ENCODE data around the gene TMEM233.
A peak's percentile ranks its signal among the peaks of the same experiment; 100 is the strongest.

The TMEM233 gene

DNA sequence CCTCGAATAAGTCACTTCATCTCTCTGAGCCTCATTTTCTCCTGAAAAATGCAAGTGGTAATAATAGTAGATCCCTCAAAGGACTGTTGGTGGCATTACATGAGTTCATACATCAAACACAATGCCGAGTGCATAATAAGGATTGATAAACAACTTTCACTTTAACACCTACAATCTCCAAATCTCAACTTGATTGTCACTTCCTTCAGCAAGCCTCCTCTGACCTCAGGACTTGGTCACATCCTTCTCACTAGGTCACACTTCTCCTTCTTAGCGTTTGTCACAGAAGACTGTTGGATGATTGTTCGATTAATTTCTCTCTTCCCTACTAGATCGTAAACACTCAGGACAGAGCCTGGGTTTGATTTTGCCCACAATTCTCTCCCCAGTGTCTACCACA is 66.5 kb downstream of the TMEM233 start:
- DNase-seq: no peak

DNA sequence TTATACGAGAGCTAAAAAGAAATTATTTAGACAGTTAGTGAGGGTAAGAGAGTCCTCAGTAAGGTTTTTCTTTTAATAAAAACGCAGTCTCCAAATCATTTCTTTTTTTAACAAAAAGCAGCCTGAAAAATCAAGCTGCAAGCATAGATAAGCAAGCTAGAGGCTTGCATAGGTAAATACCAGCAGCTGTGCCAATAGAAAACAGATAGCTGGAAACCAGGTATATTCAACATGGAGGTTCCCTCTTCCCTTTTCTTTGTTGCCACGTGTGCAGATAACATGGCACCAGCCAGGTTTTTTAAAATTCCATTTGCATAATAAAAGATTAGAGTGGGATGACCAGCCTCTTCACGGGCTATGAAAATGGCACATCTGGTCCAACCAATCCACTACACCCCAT is 68.3 kb downstream of the TMEM233 start:
- no peak for DNase-seq

DNA sequence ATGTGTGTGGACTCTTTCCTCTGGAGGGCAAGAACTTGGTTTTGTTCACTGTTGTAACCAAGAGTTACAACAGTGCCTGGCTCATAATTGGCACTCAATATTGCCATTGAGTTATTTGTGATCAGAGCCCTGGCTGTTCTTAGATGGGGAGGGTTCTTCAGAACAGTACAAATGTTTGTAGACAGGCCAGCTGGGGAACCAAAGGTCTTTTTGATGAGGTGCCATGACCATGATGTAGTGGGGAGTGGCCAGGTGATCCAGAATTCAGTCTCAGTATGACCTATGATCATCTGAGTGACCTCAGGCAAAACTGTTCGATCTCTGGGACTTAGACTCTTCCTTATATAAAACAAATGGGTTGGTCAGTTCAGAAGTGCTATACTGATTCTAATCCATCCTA is 71.1 kb downstream of the TMEM233 start:
- no peak for DNase-seq

DNA sequence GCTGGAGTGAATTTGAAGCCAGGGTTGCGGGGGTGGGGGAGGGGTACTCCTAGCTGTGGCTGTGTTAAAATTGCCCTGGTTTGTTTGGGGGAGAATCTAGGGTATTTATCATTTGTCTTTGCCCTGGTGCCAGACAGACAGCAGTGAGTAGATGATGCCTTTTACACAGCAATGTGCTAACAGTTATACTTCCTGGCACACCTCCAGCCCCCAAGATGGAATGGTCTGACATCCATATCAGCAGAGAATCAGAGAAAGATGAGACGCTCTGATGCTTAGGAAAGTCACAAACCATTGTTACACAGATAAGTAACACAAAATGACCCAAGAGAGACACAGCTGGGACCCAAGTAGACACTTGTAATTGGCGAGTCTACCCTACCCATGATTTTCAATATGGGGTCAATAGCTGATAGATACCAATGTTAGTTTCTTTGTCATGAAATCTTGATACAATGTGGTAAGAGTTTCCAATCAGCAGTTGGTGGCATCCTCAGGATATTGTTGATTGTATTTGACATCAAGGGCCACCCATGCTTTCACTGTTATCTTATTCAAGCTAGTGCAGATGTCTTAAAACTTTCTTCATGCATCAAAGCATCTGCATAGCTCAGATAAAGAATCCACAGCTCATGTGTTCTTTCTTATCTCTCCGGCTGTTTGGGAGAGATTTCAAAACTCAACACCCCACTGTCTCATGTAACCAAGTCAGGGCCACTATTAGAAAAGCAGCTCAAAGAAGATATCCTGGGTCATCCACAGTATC is 71.8 kb downstream of the TMEM233 start:
- DNase-seq: no peak

DNA sequence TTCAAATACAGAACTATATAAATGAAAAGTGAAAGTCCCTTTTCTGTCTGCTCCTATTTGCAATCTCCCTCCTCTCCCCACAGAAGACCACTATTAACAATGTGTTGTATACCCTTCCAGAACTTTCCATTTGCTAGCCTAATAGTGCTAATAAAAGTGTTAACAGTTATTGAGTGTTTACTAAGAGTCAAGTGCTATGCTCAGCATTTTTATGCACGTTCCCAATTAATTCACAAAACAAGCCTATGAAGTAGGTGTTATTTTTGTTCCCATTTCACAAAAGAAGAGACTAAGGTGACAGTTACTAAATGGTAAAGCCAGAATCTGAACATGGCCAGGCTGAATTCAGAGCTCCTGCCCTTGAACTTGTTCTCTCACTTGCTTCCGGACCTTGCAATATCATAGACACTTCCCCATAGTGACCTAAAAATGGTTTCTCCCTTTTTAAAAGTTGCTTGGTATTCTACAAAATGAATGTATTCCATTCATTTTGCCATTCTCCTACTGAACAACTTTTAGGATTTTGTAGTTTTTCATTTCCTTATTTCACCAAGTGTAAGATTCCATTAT is 72.7 kb downstream of the TMEM233 start:
- DNase-seq: no peak

DNA sequence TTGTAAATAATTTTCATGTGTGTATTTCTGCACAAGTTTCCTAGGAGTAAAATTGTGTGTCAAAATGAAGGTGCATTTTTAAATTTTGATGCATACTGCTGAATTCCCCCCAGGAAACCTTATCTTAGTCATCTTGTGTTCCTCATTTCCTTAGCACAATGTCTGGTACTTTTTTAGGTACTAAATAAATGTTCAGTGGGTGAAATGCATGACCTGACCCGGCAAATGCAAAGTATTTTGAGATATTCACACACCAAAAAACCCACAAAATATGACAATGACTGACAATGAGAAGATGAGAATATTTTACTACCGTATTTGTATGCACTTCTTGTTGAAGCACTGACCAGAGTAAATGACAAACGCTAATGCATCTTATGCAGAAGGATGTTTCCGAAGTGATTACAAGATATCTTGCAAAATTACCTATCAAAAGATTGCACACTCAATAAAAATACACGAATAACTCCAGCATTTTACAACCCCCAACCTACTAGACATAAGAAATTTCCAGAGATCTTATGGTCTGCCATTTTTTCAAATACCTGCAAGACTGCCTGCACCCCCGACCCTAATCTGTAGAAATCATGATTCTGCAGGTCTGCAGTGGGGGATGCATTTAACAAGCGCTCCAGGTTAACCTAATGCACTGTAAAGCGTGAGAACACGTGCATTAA is 73.5 kb downstream of the TMEM233 start:
- DNase-seq: no peak

DNA sequence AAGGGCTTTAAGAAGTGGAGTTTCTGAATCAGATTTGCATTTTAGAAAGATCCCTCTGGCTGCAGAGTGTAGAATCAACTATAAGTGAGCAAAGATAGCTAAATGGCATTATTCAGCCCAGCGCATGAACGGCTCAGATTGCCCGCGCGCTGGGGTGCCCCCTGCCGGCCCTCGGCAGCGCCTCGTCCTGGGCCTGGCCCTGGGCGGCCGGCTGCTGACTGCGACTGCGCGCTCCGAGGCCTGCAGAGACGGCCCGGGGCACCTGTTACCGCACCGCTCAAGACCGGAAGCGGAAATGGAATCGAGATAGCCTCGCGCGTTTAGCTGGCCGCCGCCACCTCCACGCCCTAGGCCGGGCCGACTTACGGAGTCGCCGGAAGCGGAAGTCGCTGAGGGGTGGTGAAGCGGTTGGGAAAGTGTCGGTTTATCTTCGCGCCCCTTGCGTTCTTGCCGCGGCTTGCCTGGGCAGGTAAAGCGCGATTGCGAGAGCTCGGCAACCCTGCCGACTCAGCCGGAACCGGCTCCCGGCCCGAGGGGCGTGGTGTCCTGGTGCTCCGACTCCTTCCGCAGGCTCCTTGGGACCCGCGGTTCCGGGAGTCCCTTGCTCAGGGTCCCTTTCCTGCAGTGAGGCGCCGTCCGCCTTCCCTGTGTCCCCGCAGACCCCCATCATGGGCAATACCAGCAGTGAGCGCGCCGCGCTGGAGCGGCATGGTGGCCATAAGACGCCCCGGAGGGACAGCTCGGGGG is 74.2 kb downstream of the TMEM233 start, which contains the start of gene PRKAB1:
PRKAB1 (plus strand) TSS at position 557 of the 747 bp plus-strand sequence; CDS start at position 669, 112 bp downstream.
- peak; percentile 97 for DNase-seq

DNA sequence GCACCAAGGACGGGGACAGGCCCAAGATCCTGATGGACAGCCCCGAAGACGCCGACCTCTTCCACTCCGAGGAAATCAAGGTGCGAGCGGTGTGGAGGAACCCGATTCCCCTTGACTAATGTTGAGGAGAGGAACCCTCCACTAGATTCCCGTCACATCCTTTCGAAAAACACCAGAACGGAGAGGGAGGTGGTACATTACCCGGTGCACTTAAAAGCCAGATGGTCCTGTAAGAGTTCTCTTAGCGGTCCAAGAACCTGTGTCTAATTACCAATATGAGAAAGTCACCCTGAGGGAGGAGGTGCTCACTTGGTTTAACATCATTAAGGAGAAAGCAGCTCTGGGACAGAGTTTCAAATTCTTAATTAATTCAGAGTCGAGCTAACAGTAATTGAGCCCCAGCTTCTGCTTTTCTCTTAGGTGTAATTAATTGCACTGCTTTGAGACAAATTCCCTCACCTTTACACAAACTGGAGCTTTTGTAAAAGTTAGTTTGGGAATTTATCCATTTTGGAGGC is 74.8 kb downstream of the TMEM233 start:
- peak; percentile 23 for DNase-seq

DNA sequence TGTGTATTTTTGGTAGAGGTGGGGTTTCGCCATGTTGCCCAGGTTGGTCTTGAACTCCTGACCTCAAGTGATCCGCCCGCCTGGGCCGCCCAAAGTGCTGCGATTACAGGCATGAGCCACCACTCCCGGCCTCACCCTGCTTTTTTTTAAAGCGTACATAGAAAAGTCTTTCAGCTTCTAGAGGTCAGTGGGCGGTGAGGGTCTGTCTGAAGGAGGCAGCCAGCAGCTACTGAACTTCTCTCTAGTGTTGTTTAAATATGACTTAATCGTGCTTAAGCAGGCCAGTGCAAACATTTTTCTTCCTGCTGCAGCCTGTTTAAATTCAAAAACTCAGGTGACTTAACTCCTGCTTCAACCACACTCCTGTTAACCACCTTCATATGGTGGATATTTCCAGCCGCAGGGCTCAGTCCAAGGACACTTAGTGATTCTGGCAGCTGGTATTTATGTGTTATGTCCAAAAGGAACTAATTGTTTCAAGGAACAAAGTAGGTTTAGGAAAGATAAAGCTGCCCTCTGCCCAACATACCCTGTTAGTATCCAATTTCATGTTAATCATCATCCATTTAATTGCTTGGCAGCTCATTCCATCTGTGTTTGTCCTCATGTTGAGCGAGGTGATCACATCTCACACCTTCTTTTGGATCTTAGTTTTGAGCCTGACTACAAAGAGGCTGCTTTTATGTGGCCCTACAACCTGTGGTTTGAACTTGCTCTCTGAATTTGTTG is 76.3 kb downstream of the TMEM233 start:
- no peak for DNase-seq

DNA sequence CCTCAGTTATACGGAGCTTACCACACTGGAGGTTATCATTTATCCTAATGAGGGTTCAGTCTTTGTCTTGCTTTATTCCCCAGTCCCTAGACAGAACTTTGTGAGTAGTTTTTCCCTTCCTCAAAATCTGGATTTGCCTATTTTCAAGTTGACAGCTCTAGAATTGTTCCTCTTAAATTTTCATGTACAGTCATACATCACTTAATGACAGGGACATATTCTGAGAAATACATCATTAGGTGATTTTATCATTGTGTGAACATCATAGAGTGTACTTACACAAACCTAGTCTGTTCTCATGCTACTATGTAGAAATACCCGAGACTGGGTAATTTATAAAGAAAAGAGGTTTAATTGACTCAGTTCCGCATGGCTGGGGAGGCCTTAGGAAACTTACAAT is 77.5 kb downstream of the TMEM233 start:
- DNase-seq: no peak

DNA sequence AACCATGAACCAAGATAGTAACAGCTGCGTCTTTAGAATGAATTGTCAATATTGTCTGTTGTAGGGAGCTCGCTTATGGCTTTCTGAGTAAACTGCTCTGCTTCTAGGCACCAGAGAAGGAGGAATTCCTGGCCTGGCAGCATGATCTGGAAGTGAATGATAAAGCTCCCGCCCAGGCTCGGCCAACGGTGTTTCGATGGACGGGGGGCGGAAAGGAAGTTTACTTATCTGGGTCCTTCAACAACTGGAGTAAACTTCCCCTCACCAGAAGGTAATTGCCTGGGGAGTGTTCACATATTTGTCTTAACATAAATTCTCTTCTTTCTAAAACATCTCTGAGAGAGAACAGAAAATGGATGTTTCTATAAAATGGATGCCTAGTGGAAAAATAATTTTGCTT is 78.6 kb downstream of the TMEM233 start:
- DNase-seq: no peak

DNA sequence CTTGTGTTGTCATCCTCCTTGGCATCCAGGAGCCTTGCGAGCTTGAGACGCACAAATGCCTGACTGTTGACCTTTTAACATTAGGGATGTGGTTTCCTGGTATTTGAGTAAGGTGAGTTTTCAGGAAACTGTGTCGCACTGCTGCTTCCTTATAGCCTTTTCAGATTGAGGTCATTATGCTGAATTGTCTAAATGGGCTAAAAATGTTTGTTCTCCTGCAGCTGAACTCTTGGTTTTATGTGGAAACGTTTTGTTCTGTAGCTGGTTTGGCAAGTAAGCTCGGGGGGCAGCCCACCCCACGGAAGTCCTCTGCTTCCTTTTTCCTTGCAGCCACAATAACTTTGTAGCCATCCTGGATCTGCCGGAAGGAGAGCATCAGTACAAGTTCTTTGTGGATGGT is 80.1 kb downstream of the TMEM233 start:
- DNase-seq: no peak

DNA sequence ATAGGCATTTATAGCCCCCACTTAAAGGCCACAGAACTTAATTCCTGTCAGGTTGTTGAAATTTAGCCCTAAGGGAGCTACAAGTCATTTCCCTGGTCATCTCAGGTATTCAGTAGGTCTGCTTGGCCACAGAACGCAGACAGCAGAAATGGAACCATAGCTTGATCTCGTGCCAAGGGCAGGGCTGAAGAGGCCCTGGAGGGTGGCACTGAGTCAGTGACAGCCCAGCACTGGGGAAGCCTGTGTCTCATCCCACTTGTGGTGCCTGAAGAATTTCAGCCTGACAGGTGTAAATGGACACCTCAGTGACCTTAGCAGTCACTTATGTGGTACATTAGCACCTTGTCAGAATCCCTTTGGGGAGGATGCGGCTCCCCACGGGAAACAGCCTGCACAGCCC is 81.0 kb downstream of the TMEM233 start:
- DNase-seq: no peak

DNA sequence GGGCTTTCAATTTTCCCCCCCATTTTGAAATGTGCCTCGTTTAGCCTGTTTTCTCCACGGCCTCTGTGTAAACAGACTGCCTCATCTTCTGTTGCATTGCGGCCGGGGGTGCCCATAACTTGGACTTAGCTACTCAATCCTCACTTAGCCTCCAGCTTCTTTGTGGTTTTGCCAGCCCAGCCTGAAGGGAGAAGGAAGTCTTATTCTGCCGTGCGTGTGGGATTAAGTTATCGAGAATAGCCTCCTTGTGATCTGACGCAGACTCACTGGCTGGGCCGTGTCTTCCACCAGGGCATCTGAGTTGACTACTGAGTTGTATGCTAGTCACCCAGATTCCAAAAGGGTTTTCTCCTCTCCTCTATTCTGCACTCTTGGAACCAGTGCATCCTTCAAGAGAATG is 82.4 kb downstream of the TMEM233 start:
- no peak for DNase-seq

DNA sequence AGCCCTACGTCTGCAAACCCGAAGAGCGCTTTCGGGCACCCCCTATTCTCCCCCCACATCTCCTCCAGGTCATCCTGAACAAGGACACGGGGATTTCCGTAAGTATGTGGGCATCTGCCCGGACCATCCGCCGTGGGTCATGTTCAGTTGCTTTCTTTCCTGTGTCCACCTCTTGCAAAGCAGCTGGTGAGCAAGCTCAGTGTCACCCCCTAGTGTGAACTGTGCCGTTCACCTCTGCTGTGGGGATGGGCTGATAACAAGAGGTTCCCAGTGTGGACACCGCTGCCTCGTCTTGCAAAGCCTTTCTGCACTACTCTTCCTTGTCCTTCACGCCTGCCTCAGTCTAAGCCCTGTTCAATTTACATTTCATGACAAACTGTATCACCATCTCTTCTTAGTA is 83.0 kb downstream of the TMEM233 start:
- DNase-seq: no peak

DNA sequence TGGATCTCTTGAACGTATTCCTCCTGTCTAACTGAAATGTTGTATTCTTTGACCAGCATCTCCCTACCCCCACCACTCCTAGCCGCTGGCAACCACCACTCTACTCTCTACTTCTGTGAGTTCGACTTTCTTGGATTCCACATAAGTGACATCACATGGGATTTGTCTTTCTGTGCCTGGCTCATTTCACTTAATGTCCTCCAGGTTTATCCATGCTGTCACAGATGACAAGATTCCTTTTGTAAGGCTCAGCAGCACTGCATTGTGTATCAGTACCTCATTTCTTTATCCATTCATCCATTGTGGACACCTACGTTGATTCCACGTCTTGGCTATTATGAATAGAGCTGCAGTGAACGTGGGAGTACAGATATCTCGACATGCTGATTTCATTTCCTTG is 84.9 kb downstream of the TMEM233 start:
- no peak for DNase-seq

DNA sequence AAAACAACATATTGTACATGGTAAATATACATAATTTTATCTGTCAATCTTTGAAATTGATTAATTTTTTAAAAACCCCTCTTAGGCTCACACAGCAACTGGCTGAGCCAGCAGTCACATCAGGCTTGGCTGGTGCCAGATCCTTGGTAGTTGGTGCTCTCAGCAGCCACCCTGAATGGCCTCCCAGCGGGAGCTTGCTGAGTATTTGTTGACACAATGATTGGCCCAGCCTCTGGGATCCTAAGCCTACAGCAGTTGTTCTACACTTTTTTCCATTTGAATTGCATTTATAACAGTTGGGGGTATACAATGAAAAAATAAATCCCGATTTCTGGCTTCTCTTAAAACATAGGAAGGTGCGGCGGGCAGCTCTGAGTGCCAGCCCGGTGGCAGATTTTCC is 85.5 kb downstream of the TMEM233 start:
- peak; percentile 49 for DNase-seq

DNA sequence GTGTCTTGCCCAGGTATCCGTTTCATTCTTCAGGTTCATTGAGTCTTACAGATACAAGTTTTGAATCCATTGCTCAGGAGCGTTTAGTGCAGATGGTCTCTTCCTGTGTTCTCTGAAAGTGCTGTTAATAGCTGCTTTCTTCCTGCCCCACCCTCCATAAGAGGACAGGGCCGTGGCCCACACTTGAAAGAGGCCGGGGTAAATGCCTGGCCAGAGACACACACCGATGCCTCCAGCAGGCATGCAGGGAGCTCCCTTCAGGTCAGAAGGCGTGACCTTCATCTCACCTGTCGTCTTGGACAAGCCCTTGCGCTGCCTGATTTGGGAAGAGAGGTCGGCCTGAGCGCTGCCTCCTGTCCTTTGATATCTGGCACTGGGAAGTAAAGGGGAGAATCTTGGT is 85.9 kb downstream of the TMEM233 start:
- no peak for DNase-seq

DNA sequence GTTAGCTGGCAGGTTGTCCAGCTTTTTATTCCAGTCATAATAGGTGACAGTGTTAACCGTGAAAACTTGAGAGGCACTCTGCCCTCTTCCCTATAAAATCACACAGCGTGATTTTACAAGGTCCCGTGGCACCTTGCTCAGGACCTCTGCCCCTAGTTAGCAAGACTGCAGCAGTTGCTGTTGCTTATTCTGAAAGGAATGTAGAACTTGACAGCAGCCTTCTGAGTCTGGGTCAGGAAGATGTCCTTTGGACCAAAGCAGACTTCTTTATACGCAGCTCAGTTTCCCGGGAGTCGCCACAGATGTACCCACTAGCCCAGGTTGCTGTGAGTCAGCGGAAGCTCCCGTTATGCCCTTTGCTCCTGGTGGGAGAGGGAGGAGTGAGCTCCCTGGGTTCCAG is 87.5 kb downstream of the TMEM233 start:
- DNase-seq: no peak

DNA sequence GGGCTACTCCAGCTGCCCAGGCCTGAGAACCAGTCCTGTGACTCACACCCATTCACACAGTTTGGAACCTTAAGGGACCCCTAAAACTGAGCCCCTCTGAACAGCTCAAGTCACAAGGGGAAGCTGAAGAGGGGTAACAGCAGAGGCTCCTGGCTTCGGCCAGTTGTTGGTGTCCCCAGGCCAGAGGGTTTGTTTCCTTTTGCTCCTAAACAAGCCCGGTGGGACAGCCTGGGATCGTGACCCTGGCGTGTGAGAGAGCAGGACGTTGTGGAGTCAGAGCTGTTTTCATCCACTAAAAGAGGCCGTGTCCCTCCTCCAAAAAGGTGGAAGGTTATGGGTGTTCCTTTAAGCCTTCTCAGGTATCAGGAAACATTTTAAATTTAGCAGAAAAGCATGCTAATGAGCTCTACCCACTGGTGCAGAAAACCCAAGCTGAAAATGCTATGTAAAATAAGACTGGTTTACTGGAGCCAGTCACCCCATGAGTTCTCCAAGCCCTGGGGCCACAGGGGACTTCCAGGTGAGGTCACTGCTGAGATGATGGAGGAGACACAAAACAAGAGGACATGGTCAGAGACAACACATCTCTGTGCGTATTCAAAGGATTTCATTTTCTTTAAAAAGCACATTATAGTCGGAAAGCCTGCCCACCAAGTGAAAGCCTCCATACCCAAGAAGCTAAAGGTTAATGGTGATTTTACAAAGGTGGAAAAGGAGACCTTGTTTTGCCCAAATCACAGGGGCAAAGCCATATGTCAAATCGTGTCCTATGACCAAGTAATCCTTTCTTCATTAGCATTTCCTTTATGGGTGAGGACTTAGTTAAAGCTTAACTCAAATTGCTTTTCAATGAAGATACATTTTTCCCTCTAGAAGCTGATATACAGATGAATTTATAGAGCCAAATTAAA is 88.4 kb downstream of the TMEM233 start:
- no peak for DNase-seq

DNA sequence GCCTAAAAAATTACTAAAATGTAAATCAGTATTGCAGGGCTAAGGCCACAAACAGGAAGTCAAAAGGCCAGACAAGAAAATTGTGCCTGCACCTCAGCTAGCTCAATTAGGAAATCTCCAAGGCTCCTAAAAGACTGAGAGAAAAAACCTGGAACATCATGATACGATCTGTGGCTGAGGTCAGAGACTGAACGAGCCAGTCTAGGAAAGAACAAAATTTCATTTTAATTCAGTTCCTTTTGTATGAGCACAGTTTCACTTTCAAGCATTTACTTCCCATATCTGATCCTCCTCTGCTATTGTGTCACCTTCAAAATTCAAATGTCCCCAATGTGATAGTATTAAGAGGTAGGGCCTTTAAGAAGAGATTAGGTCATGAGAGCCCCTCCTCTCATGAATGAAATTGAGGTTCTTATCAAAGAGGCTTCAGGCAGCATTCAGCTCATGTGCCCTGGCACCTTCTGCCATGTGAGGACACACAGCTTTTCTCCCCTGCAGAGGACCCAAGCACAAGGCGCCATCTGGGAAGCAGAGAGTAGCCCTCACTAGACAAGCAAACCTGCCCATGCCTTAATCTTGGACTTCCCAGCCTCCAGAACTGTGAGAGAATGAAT is 89.2 kb downstream of the TMEM233 start:
- DNase-seq: no peak
